NOMO-1 treated with dmso at 0.1 percent for 144 hours (cell line): ENCODE results near the gene ZFYVE9.
A peak's percentile ranks its signal among the peaks of the same experiment; 100 is the strongest.
"Not testable (repeated sequence)": the region's sequence is repeated elsewhere in the genome, so short reads cannot be mapped to it uniquely, and the experiment has no call there.

Source experiments
- DNase-seq: peaks from one replicate; lab custom pipeline; 2025; ENCODE audit not compliant: unreplicated experiment; lab: John Stamatoyannopoulos, UW

The ZFYVE9 gene

GRCh38 chr1:52365746-52366516 lies 224.0 kb downstream of the ZFYVE9 start, which contains the start of gene CC2D1B:
Gene CC2D1B, minus strand, starts transcription at chr1:52366205. Its CDS starts 1,585 bp downstream, at chr1:52364620.
- peak; percentile 98 for DNase-seq

DNA sequence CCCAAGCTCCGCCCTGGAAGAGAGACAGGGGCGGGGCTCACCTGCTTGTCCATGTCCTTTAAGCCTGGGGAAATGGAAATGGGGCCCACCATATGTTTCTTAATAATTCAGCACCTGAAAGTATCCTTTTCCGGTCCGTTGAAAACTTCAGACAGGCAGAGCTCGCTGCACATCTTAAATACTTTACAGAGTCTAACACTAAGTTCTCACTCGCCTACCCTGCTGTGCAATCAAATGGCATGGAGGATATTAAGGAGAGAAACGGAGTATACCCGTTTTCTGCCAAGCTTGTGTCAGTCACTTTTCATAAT lies 224.6 kb downstream of the ZFYVE9 start:
- DNase-seq: no peak

- no peak for DNase-seq
Measured at GRCh38 chr1:52367272-52367671, 225.4 kb downstream of the ZFYVE9 start.

GRCh38 chr1:52368383-52369172 lies 226.7 kb downstream of the ZFYVE9 start:
- DNase-seq: no peak

GRCh38 chr1:52369851-52370250 lies 228.0 kb downstream of the ZFYVE9 start:
- not testable (repeated sequence) for DNase-seq

GRCh38 chr1:52385376-52385775 lies 243.5 kb downstream of the ZFYVE9 start:
- DNase-seq: no peak

DNA sequence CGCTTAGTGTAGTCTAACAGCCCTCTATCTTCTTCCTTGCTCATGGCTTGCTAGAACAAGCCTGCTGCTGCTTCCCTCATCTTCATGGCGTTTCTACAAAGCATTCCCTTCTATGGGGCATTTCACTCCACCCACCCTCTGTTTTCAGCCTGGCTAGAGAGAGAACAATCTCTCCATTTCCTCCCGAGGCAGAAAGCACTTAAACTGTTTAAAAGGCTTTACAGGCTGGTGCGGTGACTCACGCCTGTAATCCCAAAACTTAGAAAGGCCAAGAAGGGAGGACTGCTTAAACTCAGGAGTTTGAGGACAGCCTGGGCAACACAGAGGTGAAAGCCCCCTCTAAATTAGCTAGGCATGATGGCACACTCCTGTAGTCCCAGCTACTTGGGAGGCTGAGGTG lies 244.6 kb downstream of the ZFYVE9 start:
- DNase-seq: no peak

- DNase-seq: no peak
Measured at GRCh38 chr1:52393174-52393573, 251.3 kb downstream of the ZFYVE9 start.
